HCT116 (cell line): ENCODE results near the gene HOXD3. TPM values are rescaled to one million over a fixed set of nuclear protein-coding genes. Genes with fewer than 3 reads are reported as not detected.

Experiments
- ATAC-seq: fragments of 200-7000 bp; cut with Tn5 transposase; 2 replicates; pipeline ENCODE4 v1.9.1; 2020; ENCODE audit warnings: mild to moderate bottlenecking, moderate library complexity
- BruUV-seq: library from RNA; stranded (reverse); fragments of 400-500 nt; replicated peaks from 2 replicates; lab custom pipeline; 2021; lab: Mats Ljungman, UMichigan
- CTCF ChIA-PET: fragments of 300-600 bp; sonication (Branson Sonifier 250); formaldehyde crosslinking; loops from one replicate; lab custom pipeline; 2021; ENCODE audit warnings: antibody characterized with exemption; lab: Charles Lee
- POLR2A ChIA-PET: fragments of 300-600, 350-600 bp; sonication (Branson Sonifier 250); formaldehyde crosslinking; loops from one replicate; lab custom pipeline; 2021; ENCODE audit warnings: antibody characterized with exemption; lab: Charles Lee
- RAD21 ChIA-PET, 2 experiments: fragments of 300-600 bp; sonication (Branson Sonifier 250); formaldehyde crosslinking; loops; one replicate each; lab custom pipeline; 2023; ENCODE audit warnings: low total read pairs in 2 of 2; ENCODE audit not compliant: uncharacterized antibody in 2 of 2, unreplicated experiment in 2 of 2, low non-redundant PET in 1 of 2; lab: Charles Lee
- DNase-seq: peaks from one replicate; pipeline ENCODE4 v3.0.0-alpha.2; 2010; ENCODE audit warnings: low read depth, low spot score
- H2AFZ ChIP-seq: fragments of 200-600 bp; shearing (Covaris generic), sonication (generic); 2 replicates; pipeline ENCODE4 v1.6.1; 2017; ENCODE audit warnings: low read depth, mixed run types, mixed read lengths, antibody characterized with exemption, low read length; ENCODE audit not compliant: poor library complexity, severe bottlenecking
- H3K27ac ChIP-seq: 2 replicates; pipeline ENCODE4 v1.5.1; 2012; ENCODE audit warnings: low read depth, low read length
- H3K27me3 ChIP-seq: fragments of 200-600 bp; sonication (generic); 2 replicates; pipeline ENCODE4 v1.6.1; 2016; ENCODE audit warnings: mixed run types, low read length, mixed read lengths; ENCODE audit not compliant: insufficient read depth
- H3K36me3 ChIP-seq, 2 experiments: fragments of 200-500 bp in 1 of 2; fragments of 200-600 bp in 1 of 2; sonication (Bioruptor generic) in 1 of 2; sonication (generic) in 1 of 2; 2 replicates each; pipeline versions ENCODE4 v1.5.1 to v1.6.1; 2014 to 2016; ENCODE audit warnings: low read length in 2 of 2, inconsistent platforms in 1 of 2, mixed read lengths in 1 of 2, mixed run types in 1 of 2; ENCODE audit not compliant: insufficient read depth in 2 of 2, control insufficient read depth in 1 of 2
- H3K4me1 ChIP-seq, 2 experiments: fragments of 200-600 bp in 1 of 2; sonication (generic) in 1 of 2; 2 replicates each; pipeline versions ENCODE4 v1.5.1 to v1.6.1; 2012 to 2017; ENCODE audit warnings: low read length in 2 of 2, inconsistent platforms in 1 of 2, mild to moderate bottlenecking in 1 of 2, mixed read lengths in 1 of 2, mixed run types in 1 of 2, moderate library complexity in 1 of 2; ENCODE audit not compliant: insufficient read depth in 2 of 2, control insufficient read depth in 1 of 2
- H3K4me2 ChIP-seq: fragments of 200-600 bp; sonication (generic); 2 replicates; pipeline ENCODE4 v1.6.1; 2017; ENCODE audit warnings: mixed run types, low read length, mixed read lengths
- H3K4me3 ChIP-seq, 2 experiments: fragments of 200-600 bp in 1 of 2; sonication (generic) in 1 of 2; replicated peaks in 1 of 2; 2 replicates each; pipeline ENCODE4 v1.5.1; 2011 to 2016; ENCODE audit warnings: low read length in 2 of 2, control low read depth in 1 of 2, low read depth in 1 of 2, mild to moderate bottlenecking in 1 of 2, mixed read lengths in 1 of 2, mixed run types in 1 of 2
- H3K79me2 ChIP-seq: fragments of 200-600 bp; sonication (generic); 2 replicates; pipeline ENCODE4 v1.6.1; 2017; ENCODE audit warnings: mild to moderate bottlenecking, mixed run types, low read length, moderate library complexity, mixed read lengths; ENCODE audit not compliant: insufficient read depth
- H3K9ac ChIP-seq: fragments of 200-600 bp; sonication (generic); 2 replicates; pipeline ENCODE4 v1.6.1; 2016; ENCODE audit warnings: low read length, mixed read lengths
- H3K9me2 ChIP-seq: fragments of 200-600 bp; sonication (generic), shearing (Covaris generic); 2 replicates; pipeline ENCODE4 v1.6.1; 2017; ENCODE audit warnings: mixed run types, mild to moderate bottlenecking, moderate library complexity; ENCODE audit not compliant: insufficient read depth
- H3K9me3 ChIP-seq, 2 experiments: fragments of 200-500 bp in 1 of 2; fragments of 200-600 bp in 1 of 2; sonication (Bioruptor generic) in 1 of 2; sonication (generic) in 1 of 2; 2 replicates each; pipeline ENCODE4 v1.6.1; 2014 to 2017; ENCODE audit warnings: low read length in 2 of 2, mixed read lengths in 2 of 2, inconsistent platforms in 1 of 2, low read depth in 1 of 2, mild to moderate bottlenecking in 1 of 2, mixed run types in 1 of 2, moderate library complexity in 1 of 2; ENCODE audit not compliant: control insufficient read depth in 1 of 2, insufficient read depth in 1 of 2
- H4K20me1 ChIP-seq: fragments of 200-600 bp; sonication (generic), shearing (Covaris generic); 2 replicates; pipeline ENCODE4 v1.6.1; 2017; ENCODE audit warnings: mixed run types, mild to moderate bottlenecking, moderate library complexity; ENCODE audit not compliant: insufficient read depth
- CBX3 ChIP-seq: IDR thresholded peaks from 2 replicates; pipeline ENCODE4 v1.6.1; 2012; ENCODE audit warnings: low read depth
- CEBPB ChIP-seq: IDR thresholded peaks from 2 replicates; pipeline ENCODE4 v1.6.1; 2012; ENCODE audit warnings: low read depth
- EGR1 ChIP-seq: IDR thresholded peaks from 2 replicates; pipeline ENCODE4 v1.6.1; 2012; ENCODE audit warnings: low read depth
- ELF1 ChIP-seq: IDR thresholded peaks from 2 replicates; pipeline ENCODE4 v1.6.1; 2012; ENCODE audit warnings: low read depth, borderline replicate concordance
- EZH2phosphoT487 ChIP-seq: fragments of 200-600 bp; IDR thresholded peaks from 2 replicates; pipeline ENCODE4 v1.6.1; 2018; ENCODE audit warnings: antibody characterized with exemption, borderline replicate concordance
- SIN3A ChIP-seq: IDR thresholded peaks from 2 replicates; pipeline ENCODE4 v1.6.1; 2012; ENCODE audit warnings: low read depth
- SP1 ChIP-seq: IDR thresholded peaks from 2 replicates; pipeline ENCODE4 v1.6.1; 2012; ENCODE audit warnings: low read depth
- TCF7L2 ChIP-seq: IDR thresholded peaks from 2 replicates; pipeline ENCODE4 v1.7.0; 2011; ENCODE audit warnings: borderline replicate concordance, inconsistent platforms; ENCODE audit not compliant: insufficient read depth, insufficient read length; ENCODE audit errors: extremely low read depth
- ZFX ChIP-seq: fragments of 450-650 bp; IDR thresholded peaks from 2 replicates; pipeline ENCODE4 v1.6.1; 2017
- intact Hi-C: fragments of 100-400 bp; cut with micrococcal nuclease; formaldehyde crosslinking; loops from 2 replicates; pipeline ENCODE4 v1.10.0; 2022
- total RNA-seq: library from RNA; stranded (reverse); gene quantifications from one replicate; pipeline ENCODE4 v1.2.1, GENCODE V29; 2021; ENCODE audit not compliant: unreplicated experiment
- TF ChIP-seq, protein P1 (sequence below), 3 experiments: fragments of 200-600 bp in 1 of 3; sonication (generic) in 1 of 3; IDR thresholded peaks in 2 of 3; conservative IDR thresholded peaks in 1 of 3; 2 replicates each; pipeline ENCODE4 v1.5.1; 2012 to 2017; ENCODE audit warnings: low read depth in 2 of 3, low read length in 2 of 3, antibody characterized with exemption in 1 of 3, borderline replicate concordance in 1 of 3, control low read depth in 1 of 3, mild to moderate bottlenecking in 1 of 3, mixed read lengths in 1 of 3, mixed run types in 1 of 3, moderate library complexity in 1 of 3; ENCODE audit not compliant: insufficient read depth in 1 of 3
- TF ChIP-seq, protein P2 (sequence below): IDR thresholded peaks from 2 replicates; pipeline ENCODE4 v1.6.1; 2012
- TF ChIP-seq, protein P3 (sequence below): IDR thresholded peaks from 2 replicates; pipeline ENCODE4 v1.6.1; 2011; ENCODE audit warnings: mild to moderate bottlenecking, low read length, moderate library complexity; ENCODE audit not compliant: insufficient replicate concordance; ENCODE audit errors: extremely low read depth

The HOXD3 gene
- total RNA-seq, 1 experiment from 2014 or later: 1.4 TPM

DNA sequence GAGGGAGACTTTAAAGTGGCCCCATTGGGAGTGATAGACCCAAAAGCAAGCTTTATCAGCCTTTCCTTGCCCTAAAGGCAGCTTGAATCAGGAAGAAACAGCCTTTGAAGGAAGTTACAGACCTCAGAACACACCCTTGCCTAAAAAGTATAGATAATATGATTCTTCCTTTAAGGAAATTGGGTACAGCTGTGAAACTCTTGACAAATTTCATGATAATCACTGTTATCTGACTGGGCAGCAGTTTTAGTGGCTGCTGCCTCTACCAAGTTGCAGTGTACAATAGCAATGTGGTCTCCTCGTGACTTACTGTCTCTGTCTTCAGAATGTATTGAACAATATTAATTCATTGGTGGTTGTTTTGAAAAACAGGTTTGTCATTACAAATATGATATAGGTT lies 48.0 kb downstream of the HOXD3 start:
- Histone ChIP-seq H4K20me1 (no peaks in the 10 kb centered on the region), H3K27ac (no peak overlapping the region), H3K79me2 (no peaks in the 10 kb centered on the region), H3K4me2 (no peak overlapping the region), H3K9me2 (no peaks in the 10 kb centered on the region), H3K4me1 (no peaks in the 10 kb centered on the region), H3K9me3 (no peaks in the 10 kb centered on the region), H2AFZ (no peak overlapping the region), H3K27me3 (0 out of 2 replicates have a peak, but pooled peaks cover 4% of the 10 kb centered on the region), H3K4me3 (no peak overlapping the region), H3K9ac (no peak overlapping the region), H3K36me3 (no peaks in the 10 kb centered on the region)
- BruUV-seq: no TSS peak
- ChIA-PET POLR2A (no interaction called here), CTCF (no interaction called here), RAD21 (no interaction called here)
- intact Hi-C loops: no loop called here
- no peak for TF ChIP-seq SP1
- ATAC-seq: no peak
- DNase-seq: no peak

DNA sequence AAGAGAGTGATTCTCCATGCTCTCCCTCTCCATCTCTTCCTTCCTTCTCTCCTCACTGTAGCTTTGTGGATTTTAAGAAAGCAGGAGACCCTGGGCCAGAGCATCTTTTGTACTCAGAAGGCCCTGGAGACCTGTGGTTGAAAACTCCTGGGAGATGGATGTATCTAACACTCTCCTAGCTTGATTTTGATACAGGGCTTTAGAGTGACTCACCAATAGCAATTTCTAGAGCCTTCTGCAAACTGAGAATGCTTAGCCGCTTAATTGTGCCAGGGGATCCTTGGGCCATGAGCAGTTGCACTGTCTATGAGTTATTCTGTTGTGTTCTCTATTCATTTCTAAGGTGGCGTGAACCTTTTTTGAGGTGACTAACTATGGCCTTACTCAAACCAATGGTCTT lies 49.0 kb downstream of the HOXD3 start:
- TF ChIP-seq, protein P1, sequence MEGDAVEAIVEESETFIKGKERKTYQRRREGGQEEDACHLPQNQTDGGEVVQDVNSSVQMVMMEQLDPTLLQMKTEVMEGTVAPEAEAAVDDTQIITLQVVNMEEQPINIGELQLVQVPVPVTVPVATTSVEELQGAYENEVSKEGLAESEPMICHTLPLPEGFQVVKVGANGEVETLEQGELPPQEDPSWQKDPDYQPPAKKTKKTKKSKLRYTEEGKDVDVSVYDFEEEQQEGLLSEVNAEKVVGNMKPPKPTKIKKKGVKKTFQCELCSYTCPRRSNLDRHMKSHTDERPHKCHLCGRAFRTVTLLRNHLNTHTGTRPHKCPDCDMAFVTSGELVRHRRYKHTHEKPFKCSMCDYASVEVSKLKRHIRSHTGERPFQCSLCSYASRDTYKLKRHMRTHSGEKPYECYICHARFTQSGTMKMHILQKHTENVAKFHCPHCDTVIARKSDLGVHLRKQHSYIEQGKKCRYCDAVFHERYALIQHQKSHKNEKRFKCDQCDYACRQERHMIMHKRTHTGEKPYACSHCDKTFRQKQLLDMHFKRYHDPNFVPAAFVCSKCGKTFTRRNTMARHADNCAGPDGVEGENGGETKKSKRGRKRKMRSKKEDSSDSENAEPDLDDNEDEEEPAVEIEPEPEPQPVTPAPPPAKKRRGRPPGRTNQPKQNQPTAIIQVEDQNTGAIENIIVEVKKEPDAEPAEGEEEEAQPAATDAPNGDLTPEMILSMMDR (IDR thresholded peaks at IDR 0.05 in 2 of 3, conservative IDR thresholded peaks at IDR 0.05 in 1 of 3; ENCODE audit: borderline replicate concordance in 1 of 3, insufficient read depth in 1 of 3, low read depth in 2 of 3, low read length in 2 of 3): no peak
- TF ChIP-seq, protein P2, sequence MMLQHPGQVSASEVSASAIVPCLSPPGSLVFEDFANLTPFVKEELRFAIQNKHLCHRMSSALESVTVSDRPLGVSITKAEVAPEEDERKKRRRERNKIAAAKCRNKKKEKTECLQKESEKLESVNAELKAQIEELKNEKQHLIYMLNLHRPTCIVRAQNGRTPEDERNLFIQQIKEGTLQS: no peak
- TF ChIP-seq SP1 (no peak), CEBPB (no peak), ZFX (no peak), SIN3A (no peak), CBX3 (no peak), ELF1 (no peak), TCF7L2 (no peak), EZH2phosphoT487 (no peak), EGR1 (no peak)
- TF ChIP-seq, protein P3, sequence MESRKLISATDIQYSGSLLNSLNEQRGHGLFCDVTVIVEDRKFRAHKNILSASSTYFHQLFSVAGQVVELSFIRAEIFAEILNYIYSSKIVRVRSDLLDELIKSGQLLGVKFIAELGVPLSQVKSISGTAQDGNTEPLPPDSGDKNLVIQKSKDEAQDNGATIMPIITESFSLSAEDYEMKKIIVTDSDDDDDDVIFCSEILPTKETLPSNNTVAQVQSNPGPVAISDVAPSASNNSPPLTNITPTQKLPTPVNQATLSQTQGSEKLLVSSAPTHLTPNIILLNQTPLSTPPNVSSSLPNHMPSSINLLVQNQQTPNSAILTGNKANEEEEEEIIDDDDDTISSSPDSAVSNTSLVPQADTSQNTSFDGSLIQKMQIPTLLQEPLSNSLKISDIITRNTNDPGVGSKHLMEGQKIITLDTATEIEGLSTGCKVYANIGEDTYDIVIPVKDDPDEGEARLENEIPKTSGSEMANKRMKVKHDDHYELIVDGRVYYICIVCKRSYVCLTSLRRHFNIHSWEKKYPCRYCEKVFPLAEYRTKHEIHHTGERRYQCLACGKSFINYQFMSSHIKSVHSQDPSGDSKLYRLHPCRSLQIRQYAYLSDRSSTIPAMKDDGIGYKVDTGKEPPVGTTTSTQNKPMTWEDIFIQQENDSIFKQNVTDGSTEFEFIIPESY: no peak
- POLR2A ChIA-PET: no interaction called here
- Histone ChIP-seq H2AFZ (no peak overlapping the region), H3K36me3 (no peaks in the 10 kb centered on the region), H3K4me2 (no peak overlapping the region), H3K9me2 (no peaks in the 10 kb centered on the region), H3K9me3 (no peaks in the 10 kb centered on the region), H3K27me3 (0 out of 2 replicates have a peak, but pooled peaks cover 4% of the 10 kb centered on the region), H3K4me1 (no peaks in the 10 kb centered on the region), H3K9ac (no peak overlapping the region), H3K79me2 (no peaks in the 10 kb centered on the region), H3K27ac (no peak overlapping the region), H3K4me3 (no peak overlapping the region), H4K20me1 (no peaks in the 10 kb centered on the region)
- no peak for ATAC-seq
- no peak for DNase-seq
- intact Hi-C loops: no loop called here
- CTCF ChIA-PET: no interaction called here
- BruUV-seq: no TSS peak
- RAD21 ChIA-PET: no interaction called here
